ENCODE data around the gene SULT1A2.
"Not testable (repeated sequence)": the region's sequence is repeated elsewhere in the genome, so short reads cannot be mapped to it uniquely, and the experiment has no call there.

Gene SULT1A2

GRCh38 chr16:28617874-28618273, 21.0 kb upstream of the SULT1A2 start:
- no peak overlapping the region for H3K4me3 ChIP-seq (replicated peaks in 1 of 2; ENCODE audit: low read depth in 2 of 2, low read length in 2 of 2)
- TF ChIP-seq CTCF (IDR thresholded peaks at IDR 0.05; ENCODE audit: low read depth, low read length): no peak
- peak; percentile 16 to 24 for DNase-seq (ENCODE audit: low read depth in 2 of 2)

- DNase-seq (ENCODE audit: low read depth in 2 of 2): no peak
- no peak for TF ChIP-seq CTCF (IDR thresholded peaks at IDR 0.05; ENCODE audit: low read depth, low read length)
Observed at GRCh38 chr16:28616636-28617035, 19.8 kb upstream of the SULT1A2 start.

GRCh38 chr16:28616224-28616577, 19.4 kb upstream of the SULT1A2 start:
- H3K4me3 ChIP-seq (replicated peaks in 1 of 2; ENCODE audit: low read depth in 2 of 2, low read length in 2 of 2); DNase-seq (ENCODE audit: low read depth in 2 of 2): not testable (repeated sequence)

More at GRCh38 chr16:28616636-28617035, 19.8 kb upstream of the SULT1A2 start:
- H3K4me3 ChIP-seq (replicated peaks in 1 of 2; ENCODE audit: low read depth in 2 of 2, low read length in 2 of 2): no peak overlapping the region

GRCh38 chr16:28615486-28616223, 18.8 kb upstream of the SULT1A2 start:
- not testable (repeated sequence) for H3K4me3 ChIP-seq (replicated peaks in 1 of 2; ENCODE audit: low read depth in 2 of 2, low read length in 2 of 2)
- peak; percentile 49 to 53 for DNase-seq (ENCODE audit: low read depth in 2 of 2)
- TF ChIP-seq CTCF (IDR thresholded peaks at IDR 0.05; ENCODE audit: low read depth, low read length): peak; percentile 63

- not testable (repeated sequence) for H3K4me3 ChIP-seq (replicated peaks in 1 of 2; ENCODE audit: low read depth in 2 of 2, low read length in 2 of 2); DNase-seq (ENCODE audit: low read depth in 2 of 2)
Observed at GRCh38 chr16:28614561-28614960, 17.7 kb upstream of the SULT1A2 start.

GRCh38 chr16:28613912-28614311, 17.1 kb upstream of the SULT1A2 start:
- H3K4me3 ChIP-seq (replicated peaks in 1 of 2; ENCODE audit: low read depth in 2 of 2, low read length in 2 of 2); DNase-seq (ENCODE audit: low read depth in 2 of 2): not testable (repeated sequence)

- H3K4me3 ChIP-seq (replicated peaks in 1 of 2; ENCODE audit: low read depth in 2 of 2, low read length in 2 of 2); DNase-seq (ENCODE audit: low read depth in 2 of 2): not testable (repeated sequence)
Observed at GRCh38 chr16:28612359-28613280, 15.8 kb upstream of the SULT1A2 start.

GRCh38 chr16:28610595-28611191, 13.8 kb upstream of the SULT1A2 start:
- TF ChIP-seq CTCF (IDR thresholded peaks at IDR 0.05; ENCODE audit: low read depth, low read length): no peak
- no peak for DNase-seq (ENCODE audit: low read depth in 2 of 2)
- H3K4me3 ChIP-seq (replicated peaks in 1 of 2; ENCODE audit: low read depth in 2 of 2, low read length in 2 of 2): no peak overlapping the region
